BLaER1 (cell line): ENCODE measurements around the gene PRIM2.
"Not testable (repeated sequence)": the region's sequence is repeated elsewhere in the genome, so short reads cannot be mapped to it uniquely, and the experiment has no call there.

Source experiments
- H3K27ac ChIP-seq: shearing (Covaris generic); formaldehyde crosslinking; 2 replicates; pipeline ENCODE4 v1.8.1; 2022
- H3K27me3 ChIP-seq: shearing (Covaris generic); formaldehyde crosslinking; 2 replicates; pipeline ENCODE4 v1.8.1; 2022
- H3K36me3 ChIP-seq: shearing (Covaris generic); formaldehyde crosslinking; 2 replicates; pipeline ENCODE4 v1.8.1; 2022
- H3K4me1 ChIP-seq: shearing (Covaris generic); formaldehyde crosslinking; 2 replicates; pipeline ENCODE4 v1.8.1; 2022
- H3K4me2 ChIP-seq: shearing (Covaris generic); formaldehyde crosslinking; 2 replicates; pipeline ENCODE4 v1.8.1; 2022
- H3K4me3 ChIP-seq: shearing (Covaris generic); formaldehyde crosslinking; 2 replicates; pipeline ENCODE4 v1.8.1; 2022
- H3K9ac ChIP-seq: shearing (Covaris generic); formaldehyde crosslinking; 2 replicates; pipeline ENCODE4 v1.8.1; 2022
- H3K9me3 ChIP-seq: shearing (Covaris generic); formaldehyde crosslinking; 2 replicates; pipeline ENCODE4 v1.8.1; 2022
- H4K20me1 ChIP-seq: shearing (Covaris generic); formaldehyde crosslinking; 2 replicates; pipeline ENCODE4 v1.8.1; 2022

PRIM2 gene

GRCh38 chr6:57559170-57559569 lies 241.7 kb downstream of the PRIM2 start:
- not testable (repeated sequence) for H3K9me3 ChIP-seq, H3K9ac ChIP-seq, H3K27ac ChIP-seq, H3K4me2 ChIP-seq, H3K4me3 ChIP-seq, H3K4me1 ChIP-seq, H4K20me1 ChIP-seq, H3K27me3 ChIP-seq, H3K36me3 ChIP-seq

- H3K4me3 ChIP-seq, H3K4me1 ChIP-seq, H3K27ac ChIP-seq, H4K20me1 ChIP-seq, H3K9ac ChIP-seq, H3K9me3 ChIP-seq, H3K27me3 ChIP-seq, H3K4me2 ChIP-seq, H3K36me3 ChIP-seq: not testable (repeated sequence)
Observed at GRCh38 chr6:57562233-57562632, 244.8 kb downstream of the PRIM2 start.

- H3K4me2 ChIP-seq, H4K20me1 ChIP-seq, H3K36me3 ChIP-seq: not testable (repeated sequence)
Observed at GRCh38 chr6:57572119-57572518, 254.7 kb downstream of the PRIM2 start.

GRCh38 chr6:57572844-57573243 lies 255.4 kb downstream of the PRIM2 start:
- H3K4me1 ChIP-seq, H3K36me3 ChIP-seq, H3K4me2 ChIP-seq, H3K4me3 ChIP-seq, H3K27me3 ChIP-seq, H4K20me1 ChIP-seq, H3K9ac ChIP-seq, H3K27ac ChIP-seq, H3K9me3 ChIP-seq: not testable (repeated sequence)

More at GRCh38 chr6:57572119-57572518, 254.7 kb downstream of the PRIM2 start:
- not testable (repeated sequence) for H3K27me3 ChIP-seq, H3K9me3 ChIP-seq, H3K4me1 ChIP-seq, H3K9ac ChIP-seq, H3K4me3 ChIP-seq, H3K27ac ChIP-seq

GRCh38 chr6:57577023-57577422 lies 259.6 kb downstream of the PRIM2 start:
- not testable (repeated sequence) for H3K27me3 ChIP-seq, H4K20me1 ChIP-seq, H3K4me3 ChIP-seq, H3K4me1 ChIP-seq, H3K4me2 ChIP-seq, H3K27ac ChIP-seq, H3K36me3 ChIP-seq, H3K9me3 ChIP-seq, H3K9ac ChIP-seq

- H3K9me3 ChIP-seq, H3K4me1 ChIP-seq, H3K27ac ChIP-seq, H3K9ac ChIP-seq, H3K36me3 ChIP-seq, H3K4me3 ChIP-seq, H4K20me1 ChIP-seq, H3K27me3 ChIP-seq, H3K4me2 ChIP-seq: not testable (repeated sequence)
Observed at GRCh38 chr6:57579489-57579888, 262.1 kb downstream of the PRIM2 start.

DNA sequence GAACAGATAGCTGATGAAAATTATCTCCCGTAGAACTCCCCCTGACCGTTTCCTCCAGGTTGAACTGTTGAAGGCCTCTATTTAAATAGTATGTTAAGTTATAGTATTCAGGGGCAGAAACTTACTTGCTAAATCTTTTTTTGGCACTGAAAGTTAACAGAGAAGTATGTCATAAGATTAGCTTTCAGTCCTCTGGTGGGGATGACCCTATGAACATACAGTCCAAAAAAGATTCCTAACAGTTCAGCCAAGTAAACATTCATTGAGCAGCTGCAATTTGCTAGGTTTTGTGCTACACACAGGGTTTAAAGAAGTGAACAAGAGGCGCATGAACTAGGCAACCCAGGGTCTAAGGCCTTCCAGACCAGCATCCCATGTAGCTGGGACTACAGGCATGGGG lies 264.2 kb downstream of the PRIM2 start:
- not testable (repeated sequence) for H3K4me2 ChIP-seq, H3K9me3 ChIP-seq, H3K4me3 ChIP-seq, H3K36me3 ChIP-seq, H3K9ac ChIP-seq, H3K27ac ChIP-seq, H3K27me3 ChIP-seq, H4K20me1 ChIP-seq, H3K4me1 ChIP-seq

DNA sequence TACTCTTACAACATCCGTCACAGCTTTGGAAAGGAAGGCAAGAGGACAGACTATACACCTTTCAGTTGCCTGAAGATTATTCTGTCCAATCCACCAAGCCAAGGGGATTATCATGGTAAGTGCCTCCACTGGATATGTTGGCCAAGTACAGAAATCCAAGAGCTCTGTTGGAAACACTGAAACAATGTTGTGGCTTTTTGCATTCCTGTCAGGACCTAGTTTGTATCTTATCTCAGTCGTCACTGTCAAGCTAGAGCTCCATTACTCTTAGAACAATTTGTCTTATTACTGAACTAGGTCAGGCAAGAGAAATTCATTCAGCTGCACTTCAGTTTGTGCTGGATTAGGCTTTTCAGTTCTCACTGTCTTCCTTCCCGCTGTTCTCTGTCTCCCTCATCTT lies 283.7 kb downstream of the PRIM2 start:
- H3K36me3 ChIP-seq, H3K4me1 ChIP-seq, H3K27me3 ChIP-seq, H3K4me2 ChIP-seq, H3K9ac ChIP-seq, H3K27ac ChIP-seq, H3K9me3 ChIP-seq, H3K4me3 ChIP-seq, H4K20me1 ChIP-seq: not testable (repeated sequence)

DNA sequence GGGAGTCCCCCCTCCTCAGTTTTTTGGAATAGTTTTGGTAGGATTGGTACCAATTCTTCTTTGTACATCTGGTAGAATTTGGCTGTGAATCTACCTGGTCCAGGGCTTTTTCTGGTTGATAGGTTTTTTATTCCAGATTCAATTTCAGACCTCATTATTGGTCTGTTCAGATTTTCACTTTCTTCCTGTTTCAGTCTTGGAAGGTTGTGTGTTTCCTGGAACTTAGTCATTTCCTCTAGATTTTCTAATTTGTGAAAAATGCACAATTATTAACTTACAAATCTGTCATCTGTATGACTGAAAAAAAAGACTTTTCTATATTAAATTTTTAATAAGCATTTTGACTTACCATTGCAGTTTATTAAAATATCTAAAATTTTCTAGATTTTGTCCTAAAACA lies 287.9 kb downstream of the PRIM2 start:
- not testable (repeated sequence) for H3K9ac ChIP-seq, H3K9me3 ChIP-seq, H3K4me1 ChIP-seq, H3K27ac ChIP-seq, H3K27me3 ChIP-seq, H3K4me2 ChIP-seq, H3K36me3 ChIP-seq, H3K4me3 ChIP-seq, H4K20me1 ChIP-seq

DNA sequence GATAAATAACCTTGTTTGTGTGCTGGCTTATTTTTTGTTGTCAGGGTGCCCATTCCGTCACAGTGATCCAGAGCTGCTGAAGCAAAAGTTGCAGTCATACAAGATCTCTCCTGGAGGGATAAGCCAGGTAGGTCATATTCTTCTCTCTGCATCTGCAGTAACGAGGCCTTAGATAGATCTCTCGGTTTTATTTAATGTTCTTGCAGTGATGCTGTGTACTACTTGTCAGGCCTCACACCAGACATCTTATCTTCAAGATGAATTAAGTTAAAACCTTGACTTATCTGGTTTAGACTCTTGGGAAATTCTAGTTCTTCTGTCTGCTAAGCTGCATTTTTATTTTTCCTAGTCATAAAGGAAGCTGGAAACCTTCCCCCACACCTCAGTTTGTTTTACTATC lies 288.9 kb downstream of the PRIM2 start:
- H3K9me3 ChIP-seq, H3K4me1 ChIP-seq, H3K4me2 ChIP-seq, H3K27me3 ChIP-seq, H3K4me3 ChIP-seq, H3K36me3 ChIP-seq, H3K9ac ChIP-seq, H4K20me1 ChIP-seq, H3K27ac ChIP-seq: not testable (repeated sequence)

DNA sequence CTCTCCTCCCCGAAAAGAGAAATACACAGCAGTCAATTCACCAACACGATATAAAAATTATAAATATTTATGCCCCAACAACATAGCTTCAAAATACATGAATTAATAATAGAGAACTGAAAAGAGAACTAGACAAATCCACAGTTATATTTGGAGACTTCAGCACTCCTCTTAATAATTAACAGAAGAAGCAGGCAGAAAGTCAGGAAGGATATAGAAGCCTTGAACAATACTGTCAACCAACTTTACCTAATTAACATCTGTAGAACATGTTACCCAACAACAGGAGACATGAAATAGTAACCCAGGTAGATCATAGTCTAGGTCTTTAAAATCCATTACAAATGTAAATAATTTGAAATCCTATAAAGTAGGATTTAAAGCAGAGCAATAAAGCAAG lies 293.2 kb downstream of the PRIM2 start:
- H3K9ac ChIP-seq, H3K36me3 ChIP-seq, H4K20me1 ChIP-seq, H3K27ac ChIP-seq, H3K9me3 ChIP-seq, H3K4me1 ChIP-seq, H3K4me2 ChIP-seq, H3K4me3 ChIP-seq, H3K27me3 ChIP-seq: not testable (repeated sequence)

GRCh38 chr6:57618959-57619358 lies 301.5 kb downstream of the PRIM2 start:
- not testable (repeated sequence) for H3K9me3 ChIP-seq, H3K4me2 ChIP-seq, H3K9ac ChIP-seq, H3K27ac ChIP-seq, H3K36me3 ChIP-seq, H4K20me1 ChIP-seq, H3K4me1 ChIP-seq, H3K27me3 ChIP-seq, H3K4me3 ChIP-seq

DNA sequence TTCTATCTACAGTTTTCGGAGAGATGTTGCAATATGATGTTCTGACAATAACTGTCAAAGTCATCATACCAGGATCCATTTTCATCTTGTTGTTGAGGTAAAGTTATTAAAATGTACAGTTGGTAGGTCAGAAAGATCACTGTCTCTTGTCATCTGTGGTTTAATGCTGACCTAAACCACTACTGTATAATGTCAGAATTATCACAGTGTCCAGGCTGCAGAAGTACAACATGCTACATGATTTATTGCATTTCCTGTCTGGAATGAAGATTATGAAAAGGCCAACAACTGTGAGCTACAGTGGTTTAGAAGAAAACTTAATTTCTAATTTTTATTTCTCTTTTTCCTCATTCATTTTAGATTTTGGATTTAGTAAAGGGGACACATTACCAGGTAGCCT lies 314.3 kb downstream of the PRIM2 start:
- not testable (repeated sequence) for H3K9me3 ChIP-seq, H3K9ac ChIP-seq, H3K27ac ChIP-seq, H4K20me1 ChIP-seq, H3K4me1 ChIP-seq, H3K36me3 ChIP-seq, H3K4me3 ChIP-seq, H3K4me2 ChIP-seq, H3K27me3 ChIP-seq

GRCh38 chr6:57658526-57658925 lies 341.1 kb downstream of the PRIM2 start:
- not testable (repeated sequence) for H3K4me3 ChIP-seq, H3K9ac ChIP-seq, H3K36me3 ChIP-seq, H4K20me1 ChIP-seq, H3K9me3 ChIP-seq, H3K4me2 ChIP-seq, H3K27me3 ChIP-seq, H3K27ac ChIP-seq, H3K4me1 ChIP-seq

DNA sequence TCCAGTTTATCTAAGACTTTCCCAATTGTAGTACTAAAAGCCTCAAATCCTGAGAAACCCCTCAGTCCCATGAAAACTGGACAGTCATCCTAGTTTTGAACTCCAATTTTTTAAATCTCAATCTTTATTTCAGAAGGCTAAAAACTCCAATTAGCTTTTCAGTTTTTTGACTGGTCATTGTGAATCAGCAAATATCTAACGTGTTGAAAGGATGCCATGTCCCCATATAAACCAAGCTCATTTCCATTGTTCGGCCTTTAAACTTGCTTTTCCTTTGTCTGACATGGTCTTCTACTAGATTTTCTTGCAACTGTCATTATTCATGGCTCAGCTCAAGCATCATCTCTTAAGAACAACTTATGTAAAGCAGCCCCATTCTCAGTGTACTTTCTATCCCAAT lies 342.4 kb downstream of the PRIM2 start:
- H3K36me3 ChIP-seq, H3K27ac ChIP-seq, H4K20me1 ChIP-seq, H3K4me1 ChIP-seq, H3K9ac ChIP-seq, H3K27me3 ChIP-seq, H3K9me3 ChIP-seq, H3K4me3 ChIP-seq, H3K4me2 ChIP-seq: not testable (repeated sequence)

DNA sequence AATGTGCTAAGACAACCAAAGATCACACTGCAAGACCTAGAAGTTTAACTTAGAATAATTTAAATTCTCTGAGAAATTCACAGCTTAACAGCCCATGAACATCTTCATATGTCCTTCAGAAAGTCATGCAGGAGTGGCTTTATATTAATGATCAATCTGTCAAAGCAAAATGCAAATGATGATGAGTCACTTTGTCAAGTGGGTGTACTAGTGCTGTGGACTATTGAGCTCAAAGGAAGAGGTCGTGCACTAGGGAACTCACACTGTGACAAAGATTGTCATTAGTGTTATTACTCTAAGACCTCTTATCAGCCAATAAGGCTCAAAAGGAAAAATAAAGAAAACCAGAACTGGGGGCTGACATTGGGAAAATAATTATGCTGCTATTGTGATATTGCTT lies 343.5 kb downstream of the PRIM2 start:
- not testable (repeated sequence) for H3K9me3 ChIP-seq, H3K4me2 ChIP-seq, H3K36me3 ChIP-seq, H3K4me1 ChIP-seq, H3K9ac ChIP-seq, H4K20me1 ChIP-seq, H3K4me3 ChIP-seq, H3K27me3 ChIP-seq, H3K27ac ChIP-seq
